HuH-7 (cell line): ENCODE measurements around the gene AAGAB.

Experiments used
- DNase-seq: peaks from one replicate; pipeline ENCODE4 v3.0.0; 2011; ENCODE audit warnings: low spot score

The AAGAB gene

DNA sequence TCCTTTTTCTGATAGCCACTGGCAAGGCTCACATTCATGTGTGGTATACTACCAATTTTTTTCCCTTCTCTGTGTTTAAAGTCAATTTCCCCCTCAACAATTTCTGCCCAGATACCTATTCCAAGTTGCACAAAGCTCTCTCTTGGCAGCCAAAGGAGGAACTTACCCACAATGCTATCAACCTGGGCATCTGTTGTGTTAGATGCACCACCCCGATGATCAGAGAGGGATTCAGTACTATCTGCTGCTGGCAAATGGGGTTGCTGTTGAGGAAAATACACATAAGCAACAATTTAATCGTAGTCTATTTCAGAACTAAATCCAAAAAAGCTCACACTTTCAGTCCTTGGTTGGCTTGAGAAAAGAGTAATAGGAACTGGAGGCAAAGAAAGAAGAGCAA is 46.1 kb downstream of the AAGAB start:
- DNase-seq: no peak

DNA sequence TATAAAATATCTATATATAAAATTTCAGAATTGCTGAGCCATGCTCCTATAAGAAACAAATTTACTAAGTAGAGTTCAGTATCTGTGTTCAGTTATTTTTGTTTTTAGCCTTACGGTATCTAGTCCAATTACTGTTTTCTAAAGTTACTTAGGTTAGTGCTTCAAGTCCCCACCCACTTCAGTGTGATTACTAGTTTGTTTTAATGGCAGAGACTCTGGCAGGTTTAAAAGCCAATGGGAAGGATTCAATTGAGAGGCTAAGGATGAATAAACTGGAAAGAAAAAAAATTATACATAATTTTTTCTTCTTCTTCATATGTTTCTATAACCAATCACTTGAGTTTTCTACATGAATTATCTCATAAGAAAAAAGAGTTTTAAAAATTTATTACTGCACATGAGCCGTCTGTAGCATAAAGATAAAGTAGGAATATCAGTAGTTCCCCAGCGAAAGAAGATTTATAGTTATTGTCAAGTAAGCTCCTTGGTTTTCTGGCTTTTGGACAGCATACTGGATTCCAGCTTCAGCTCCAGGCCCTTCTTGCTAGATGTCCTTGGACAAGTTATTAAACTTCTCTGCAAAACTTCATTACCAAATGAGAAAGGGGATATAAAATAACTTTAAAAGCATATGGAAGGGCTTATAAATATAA is 46.8 kb downstream of the AAGAB start:
- no peak for DNase-seq

DNA sequence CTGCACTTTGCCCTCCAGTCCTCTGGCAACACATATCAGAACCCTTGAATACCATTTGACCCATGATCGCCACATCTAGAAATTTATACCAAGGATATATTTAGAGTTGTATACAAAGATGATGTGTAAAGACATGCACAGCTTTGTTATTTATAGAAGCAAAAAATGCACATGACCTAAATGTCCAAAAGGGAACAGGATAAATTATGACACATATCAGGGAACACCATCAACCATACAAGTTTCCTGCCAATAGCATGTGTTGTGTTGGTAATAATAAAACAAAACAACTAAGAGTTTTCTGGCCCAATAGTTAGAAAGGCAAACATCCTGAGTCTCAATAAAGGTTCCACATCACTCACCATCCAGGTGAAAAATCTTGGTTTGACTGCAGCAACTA is 51.5 kb downstream of the AAGAB start:
- DNase-seq: no peak

DNA sequence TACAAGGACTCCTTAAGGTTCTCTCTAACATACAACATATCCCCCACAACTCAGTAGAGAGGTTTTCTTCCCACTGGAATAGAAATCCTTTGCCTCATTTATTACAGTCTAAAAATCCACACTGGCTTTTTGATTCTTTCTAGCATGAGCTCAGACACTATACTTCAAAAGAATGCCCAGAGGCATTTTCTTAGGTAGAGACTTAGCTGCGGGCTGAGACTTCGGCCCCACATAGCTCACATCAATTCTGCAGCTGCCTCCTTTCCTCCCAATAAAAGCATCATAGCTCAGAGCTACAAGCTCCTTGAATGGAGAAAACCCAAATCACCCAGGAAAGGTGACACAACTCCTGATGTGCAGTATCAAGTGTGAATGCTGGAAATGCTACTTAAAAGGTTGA is 52.4 kb downstream of the AAGAB start:
- no peak for DNase-seq

DNA sequence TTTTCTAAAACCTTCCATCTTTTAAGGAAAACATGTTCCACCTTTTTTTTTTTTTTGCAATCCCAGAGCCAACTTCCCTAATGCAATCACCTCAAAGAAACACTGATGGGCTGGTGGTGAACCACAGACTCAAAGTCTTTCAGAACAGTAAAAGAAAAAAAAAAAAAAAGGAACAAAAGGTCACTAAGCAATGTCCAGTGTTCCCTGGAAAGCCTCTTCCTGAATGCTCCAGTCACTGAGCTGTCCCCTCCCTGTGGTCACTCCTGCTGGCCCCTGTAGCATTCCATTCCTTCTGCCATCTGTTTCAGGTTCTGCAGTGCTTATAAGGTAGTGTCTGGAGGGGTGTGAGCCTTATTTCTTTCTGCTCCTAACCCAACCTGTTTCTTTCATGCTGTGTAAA is 53.3 kb downstream of the AAGAB start:
- no peak for DNase-seq

DNA sequence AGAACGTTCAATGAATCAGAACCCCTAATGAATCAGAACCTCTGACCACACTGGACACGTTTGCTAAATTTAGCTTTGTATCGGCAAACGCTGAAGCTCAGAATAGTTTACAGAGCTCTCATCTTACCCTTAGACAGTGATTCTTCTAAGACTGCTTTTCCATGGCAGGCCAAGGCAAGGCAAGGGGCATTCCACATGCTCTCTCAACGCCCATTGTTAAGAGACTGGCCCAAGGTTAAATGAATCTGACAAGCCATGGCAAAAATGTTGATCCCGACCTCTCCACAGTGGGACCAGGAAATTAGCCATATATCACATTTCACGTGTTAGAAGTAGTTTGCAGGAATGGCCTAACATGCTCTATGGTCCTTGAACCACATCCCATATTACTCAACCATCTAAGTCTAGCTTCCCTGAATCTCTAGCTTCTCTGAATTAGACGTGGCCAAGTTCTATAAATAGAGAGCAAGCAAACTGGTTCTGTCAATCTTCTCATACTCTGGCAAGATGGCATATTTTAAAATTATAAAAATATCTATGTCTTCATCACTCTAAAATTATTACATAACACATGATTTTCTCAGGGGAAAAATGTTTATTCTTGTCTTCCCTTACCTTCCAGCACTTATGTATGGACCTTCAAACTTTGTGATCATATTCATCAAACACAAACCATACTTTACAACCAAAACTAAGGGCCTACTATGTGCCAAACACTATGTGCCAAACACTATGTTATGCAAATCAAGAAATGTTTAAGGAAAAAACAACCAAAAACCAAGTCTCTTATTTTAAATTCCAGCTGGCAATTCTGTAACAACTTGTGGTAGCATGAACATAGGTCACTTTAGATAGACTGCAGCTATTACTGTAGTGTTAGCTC is 54.3 kb downstream of the AAGAB start:
- DNase-seq: no peak

DNA sequence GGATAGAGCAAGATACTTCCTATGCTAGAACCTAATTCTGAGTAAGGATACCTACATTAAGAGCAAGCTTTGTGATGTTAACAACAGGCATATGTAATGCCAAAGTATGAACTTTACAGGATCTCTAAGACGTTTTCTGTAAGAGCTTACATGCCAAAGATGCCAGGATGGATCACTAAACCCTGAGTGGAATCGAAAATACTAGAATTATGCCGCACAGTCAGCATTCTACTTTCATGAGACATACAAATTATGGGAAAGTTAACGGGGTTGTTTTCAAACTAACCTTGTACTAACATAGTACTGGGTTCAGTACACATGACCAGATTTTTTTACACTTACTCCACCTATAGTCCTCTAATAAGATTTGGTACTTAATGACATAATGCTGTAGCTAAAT is 55.1 kb downstream of the AAGAB start:
- DNase-seq: no peak

DNA sequence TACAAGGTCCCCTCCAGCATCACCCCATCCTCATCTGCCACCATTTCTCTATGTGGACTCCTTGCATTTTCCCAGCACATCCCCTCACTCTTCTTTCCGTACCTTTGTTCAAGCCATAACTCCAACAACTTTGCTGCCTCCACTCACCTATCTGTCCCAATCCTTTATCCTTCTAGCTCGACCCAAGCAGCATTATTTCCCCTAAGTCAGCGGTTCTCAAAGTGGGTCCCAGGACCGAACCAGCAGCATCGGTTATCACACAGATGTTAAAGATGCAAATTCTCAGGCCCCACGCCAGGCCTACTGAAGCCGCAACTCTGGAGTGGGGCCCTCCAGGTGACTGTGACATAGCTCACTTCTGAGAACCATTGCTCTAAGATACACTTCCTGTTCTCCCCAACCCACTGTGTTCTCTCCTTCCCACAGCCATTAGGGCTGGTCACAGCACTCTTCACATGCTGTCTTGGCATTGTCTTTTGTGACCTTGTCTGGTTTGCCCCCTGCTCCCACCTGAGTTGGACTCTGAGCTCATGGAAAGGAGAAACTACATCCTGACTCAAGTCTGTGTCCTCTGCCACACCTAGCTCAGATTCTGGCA is 56.2 kb downstream of the AAGAB start:
- no peak for DNase-seq

DNA sequence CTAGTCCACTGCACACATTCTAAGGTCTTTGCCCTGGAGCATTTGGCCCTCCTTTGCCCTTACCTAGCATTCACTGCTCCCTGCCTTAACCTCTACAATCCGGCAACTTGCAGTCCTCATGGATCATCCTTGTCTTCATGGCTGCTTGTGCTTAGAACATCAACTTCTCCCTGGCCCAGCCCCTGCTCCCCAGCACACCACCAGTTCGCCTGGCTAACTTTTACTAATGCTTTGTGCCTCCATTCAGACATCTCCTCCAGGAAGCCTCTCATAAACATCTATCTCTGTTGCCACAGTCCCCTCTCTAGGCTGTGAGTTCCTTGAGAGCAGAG is 57.1 kb downstream of the AAGAB start:
- DNase-seq: no peak

DNA sequence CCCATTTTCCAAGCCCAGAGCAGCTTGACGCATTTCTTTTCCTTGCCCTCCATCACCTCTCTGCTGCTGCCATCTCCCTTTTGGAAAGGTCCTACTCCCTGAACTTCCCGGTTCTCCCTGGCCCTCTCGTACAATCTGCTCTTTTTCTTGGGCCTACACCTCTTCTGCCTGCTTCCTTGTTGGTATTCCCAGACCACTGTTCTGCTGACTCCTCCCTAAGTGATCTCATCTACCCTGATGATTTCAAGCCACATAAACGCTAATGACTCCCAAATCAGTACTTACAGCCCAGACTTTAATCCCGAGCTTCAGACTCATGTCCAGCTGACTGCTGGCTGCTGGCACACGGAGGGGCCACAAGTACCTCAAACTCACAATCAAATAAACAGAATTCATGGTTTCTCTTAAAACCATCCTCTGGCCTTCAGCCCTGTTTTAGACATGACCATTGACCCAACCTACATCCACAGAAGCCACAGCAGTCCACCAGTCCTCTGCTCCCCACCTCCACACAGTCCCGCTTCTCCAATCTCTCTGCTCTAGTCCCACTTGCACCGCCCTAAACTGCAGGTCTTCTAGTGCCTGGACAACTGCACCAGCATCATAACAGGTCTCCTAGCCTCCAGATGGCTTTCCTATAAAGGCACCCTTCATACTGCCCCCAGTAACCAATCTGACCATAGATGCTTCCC is 57.6 kb downstream of the AAGAB start:
- DNase-seq: no peak

DNA sequence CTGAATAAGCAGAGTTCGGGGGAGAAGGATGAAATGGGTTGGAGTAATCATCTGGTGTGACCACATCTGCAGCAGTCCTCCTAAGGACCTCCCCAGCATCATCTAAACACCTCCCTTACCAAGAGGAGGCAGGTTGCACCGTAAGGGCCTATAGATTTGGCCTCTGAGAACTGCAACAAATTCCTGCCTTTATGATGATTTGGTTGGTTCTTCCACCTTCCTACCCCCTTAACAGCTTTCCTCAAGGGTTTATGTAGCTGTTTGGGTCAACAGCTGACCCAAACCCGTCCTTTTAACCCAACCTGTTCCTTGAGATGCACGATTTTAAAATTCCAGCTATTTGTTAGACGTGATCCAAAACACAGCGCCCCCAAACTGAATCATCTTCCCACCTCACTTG is 58.2 kb downstream of the AAGAB start:
- DNase-seq: no peak

DNA sequence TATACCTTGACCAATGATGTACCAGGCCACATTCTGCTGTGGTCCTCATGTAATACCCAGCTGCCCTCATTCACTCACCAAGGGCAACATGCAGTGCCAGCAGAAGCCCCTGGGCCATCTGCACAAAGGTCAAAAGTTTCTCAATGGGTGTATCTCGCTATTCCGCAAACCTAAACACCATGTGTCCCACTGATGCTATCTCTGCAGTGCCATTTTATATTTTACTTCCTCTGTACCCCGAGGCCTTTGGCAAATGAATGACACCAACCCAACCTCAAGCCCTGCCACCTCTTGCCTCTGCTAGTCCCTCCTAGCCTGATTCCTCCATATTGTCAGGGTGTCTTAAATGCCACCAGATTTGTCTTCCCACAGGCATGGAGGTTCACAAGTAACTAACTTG is 59.2 kb downstream of the AAGAB start:
- DNase-seq: no peak

DNA sequence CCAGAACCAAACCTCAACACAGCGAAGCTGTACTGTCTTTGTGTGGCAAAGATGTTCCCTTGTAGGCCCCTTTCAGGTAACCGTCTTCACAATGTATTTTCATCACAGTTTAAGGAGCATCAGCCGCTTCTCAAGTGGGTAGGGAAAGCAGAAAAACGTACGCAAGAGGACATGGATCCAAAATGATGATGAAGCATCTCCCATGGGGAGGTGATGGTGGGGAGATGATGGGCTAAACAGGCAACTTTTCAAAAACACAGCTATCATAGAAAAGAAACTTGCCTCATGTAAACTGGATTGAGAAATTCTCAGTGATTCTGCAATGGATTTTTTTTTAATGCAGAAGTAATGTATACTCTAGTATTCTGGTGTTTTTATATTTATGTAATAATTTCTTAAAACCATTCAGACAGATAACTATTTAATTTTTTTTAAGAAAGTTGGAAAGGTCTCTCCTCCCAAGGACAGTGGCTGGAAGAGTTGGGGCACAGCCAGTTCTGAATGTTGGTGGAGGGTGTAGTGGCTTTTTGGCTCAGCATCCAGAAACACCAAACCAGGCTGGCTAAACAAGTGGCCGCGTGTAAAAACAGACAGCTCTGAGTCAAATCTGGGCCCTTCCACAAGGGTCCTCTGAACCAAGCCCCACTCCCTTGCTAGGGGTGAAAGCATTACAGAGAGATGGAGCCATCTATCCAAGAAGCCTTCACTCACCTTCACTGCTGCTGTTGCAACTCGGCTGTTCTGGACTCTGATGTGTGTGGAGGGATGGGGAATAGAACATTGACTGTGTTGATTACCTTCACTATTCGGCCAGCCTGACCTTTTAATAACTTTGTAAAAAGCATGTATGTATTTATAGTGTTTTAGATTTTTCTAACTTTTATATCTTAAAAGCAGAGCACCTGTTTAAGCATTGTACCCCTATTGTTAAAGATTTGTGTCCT is 60.0 kb downstream of the AAGAB start:
- no peak for DNase-seq

DNA sequence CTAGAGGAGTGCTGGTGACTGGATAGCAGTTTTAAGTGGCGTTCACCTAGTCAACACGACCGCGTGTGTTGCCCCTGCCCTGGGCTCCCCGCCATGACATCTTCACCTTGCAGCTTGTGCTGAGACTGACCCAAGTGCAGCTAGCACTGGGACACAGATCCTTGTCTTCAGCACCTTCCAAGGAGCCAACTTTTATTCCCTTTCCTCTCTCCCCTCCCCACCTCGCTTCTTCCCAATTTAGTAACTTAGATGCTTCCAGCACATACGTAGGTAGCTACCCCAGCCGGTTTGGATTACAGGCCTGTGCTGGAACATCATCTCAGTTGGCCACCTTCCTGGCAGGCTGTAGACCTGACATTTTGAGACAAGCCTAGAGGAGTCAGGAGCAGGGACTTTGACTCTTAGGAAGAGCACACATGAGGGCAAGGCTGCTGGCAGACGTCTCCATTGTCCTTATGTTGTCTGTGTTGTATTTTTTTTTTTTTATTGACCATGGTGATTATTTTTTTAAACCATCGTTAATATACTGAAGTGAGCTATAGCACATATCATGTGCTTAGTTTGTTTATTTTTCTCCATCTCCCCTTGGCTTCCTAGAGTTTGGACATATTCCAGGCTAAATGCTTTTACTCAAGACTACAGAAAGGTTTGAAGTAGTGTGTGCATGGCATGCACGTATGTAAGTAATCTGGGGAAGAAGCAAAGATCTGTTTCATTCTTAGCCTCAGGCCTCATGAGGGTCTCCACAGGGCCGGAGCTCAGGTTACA is 61.1 kb downstream of the AAGAB start:
- no peak for DNase-seq

DNA sequence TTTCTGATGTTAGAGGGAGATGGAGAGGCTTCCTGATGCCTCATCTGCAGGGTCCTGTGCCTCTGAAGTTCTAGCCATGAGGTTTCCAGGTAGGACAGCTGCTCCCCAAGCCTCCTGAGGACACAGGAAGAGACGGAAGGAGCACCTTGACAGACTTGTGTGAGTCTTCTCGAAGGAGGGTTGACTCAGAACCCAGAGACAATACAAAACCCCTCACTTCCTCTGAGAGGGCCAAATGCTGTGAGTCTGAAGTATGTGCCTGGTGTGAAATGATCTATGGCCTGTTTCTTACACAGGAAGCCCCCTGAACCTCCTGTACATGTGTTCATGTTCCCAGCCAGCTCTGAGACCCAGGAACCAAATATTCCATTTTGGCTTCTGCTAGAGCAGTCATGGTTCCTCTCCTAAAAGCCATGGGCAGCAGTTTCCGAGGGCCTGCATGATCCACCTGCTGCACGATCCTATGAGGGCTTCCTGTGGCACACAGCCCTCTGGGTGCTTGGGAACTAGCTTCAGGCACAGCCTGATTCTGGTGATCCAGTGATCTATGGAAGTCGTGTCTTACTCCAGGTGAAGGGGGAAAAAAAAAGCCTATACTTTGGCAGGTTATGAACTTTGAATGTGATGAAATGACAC is 62.2 kb downstream of the AAGAB start:
- no peak for DNase-seq

DNA sequence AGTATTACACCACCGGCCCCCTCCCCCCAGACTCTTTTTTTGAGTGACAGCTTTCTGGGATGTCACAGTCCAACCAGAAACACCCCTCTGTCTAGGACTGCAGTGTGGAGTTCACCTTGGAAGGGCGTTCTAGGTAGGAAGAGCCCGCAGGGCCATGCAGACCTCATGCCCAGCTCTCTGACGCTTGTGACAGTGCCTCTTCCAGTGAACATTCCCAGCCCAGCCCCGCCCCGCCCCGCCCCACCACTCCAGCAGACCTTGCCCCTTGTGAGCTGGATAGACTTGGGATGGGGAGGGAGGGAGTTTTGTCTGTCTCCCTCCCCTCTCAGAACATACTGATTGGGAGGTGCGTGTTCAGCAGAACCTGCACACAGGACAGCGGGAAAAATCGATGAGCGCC is 63.6 kb downstream of the AAGAB start:
- DNase-seq: no peak

DNA sequence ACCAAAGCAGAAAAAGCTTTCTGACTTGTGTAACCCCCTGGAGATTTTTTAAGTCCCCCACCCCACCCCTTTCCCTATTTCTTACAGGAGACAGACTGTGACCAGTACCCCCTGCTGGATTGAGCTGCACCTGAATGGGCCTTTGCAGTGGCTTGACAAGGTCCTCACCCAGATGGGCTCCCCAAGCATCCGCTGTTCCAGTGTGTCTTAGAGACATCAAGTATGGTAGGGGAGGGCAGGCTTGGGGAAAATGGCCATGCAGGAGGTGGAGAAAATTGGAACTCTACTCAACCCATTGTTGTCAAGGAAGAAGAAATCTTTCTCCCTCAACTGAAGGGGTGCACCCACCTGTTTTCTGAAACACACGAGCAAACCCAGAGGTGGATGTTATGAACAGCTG is 64.1 kb downstream of the AAGAB start:
- DNase-seq: no peak

DNA sequence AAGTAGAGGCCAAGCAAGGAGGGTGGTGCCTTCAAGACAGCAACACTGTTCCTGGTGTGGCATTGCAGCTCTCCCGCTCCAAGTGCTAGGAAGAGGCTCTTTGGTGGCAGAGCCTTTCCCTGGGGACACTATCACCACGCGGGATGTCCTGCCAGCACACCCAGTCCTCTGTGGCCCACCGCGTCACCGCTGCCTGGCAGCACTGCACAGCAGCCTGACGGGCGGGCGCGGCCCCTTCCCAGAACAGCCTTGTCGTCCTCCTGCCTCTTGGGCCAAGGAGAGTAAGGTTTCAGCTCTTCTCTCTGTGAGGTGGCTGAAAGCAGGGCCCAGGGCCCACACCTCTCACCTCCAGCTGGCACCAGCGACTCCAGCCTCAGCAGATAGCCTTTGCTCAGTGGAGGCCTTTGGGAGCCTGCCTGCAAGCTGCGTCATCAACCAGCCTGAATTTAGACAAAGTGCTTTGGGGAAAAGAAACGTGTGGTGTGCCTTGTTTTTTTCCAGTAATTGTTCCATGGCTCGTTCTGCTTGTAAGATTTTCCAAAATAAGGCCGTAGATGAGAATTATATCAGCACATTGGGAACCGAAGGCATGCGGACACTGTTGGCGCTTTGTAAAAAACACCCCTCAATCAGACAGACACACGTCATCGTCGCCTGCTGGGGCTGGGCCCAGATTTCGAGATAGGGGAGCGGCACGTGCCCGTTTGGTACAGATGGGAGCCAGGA is 65.0 kb downstream of the AAGAB start:
- DNase-seq: no peak

DNA sequence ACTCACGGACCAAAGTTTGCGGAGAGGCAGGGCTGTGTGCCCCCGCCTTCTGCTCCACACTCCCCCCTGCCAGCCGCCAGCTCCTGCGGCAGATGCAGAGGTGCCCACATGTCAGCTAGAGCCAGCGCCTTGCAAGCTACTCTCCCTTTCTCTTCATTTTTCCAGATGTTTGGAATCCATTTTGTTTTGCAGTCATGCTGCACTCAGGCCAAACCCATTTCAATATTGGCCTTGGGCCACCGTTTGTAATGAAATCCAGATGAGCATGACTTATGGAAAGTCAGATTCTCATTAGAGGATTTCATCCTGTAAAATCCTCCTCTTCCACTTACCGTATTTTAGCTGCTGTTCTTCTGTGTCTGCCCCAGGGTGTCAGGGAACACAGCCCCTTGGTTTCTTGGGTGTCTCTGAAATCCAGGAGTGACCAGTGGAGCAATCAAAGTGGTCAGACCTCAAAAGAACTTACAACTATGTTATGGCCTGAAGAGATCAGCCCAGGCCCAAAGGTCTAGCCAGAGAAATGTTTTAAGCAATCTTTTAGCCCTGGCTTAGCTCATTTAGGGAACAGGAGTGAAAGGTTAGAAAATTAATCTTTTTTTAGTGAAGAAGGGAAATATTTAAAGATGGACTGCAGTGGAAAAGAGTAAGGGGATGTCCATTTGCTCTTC is 65.8 kb downstream of the AAGAB start:
- no peak for DNase-seq
